Measurements from ENCODE around the gene PAQR7.

DNA sequence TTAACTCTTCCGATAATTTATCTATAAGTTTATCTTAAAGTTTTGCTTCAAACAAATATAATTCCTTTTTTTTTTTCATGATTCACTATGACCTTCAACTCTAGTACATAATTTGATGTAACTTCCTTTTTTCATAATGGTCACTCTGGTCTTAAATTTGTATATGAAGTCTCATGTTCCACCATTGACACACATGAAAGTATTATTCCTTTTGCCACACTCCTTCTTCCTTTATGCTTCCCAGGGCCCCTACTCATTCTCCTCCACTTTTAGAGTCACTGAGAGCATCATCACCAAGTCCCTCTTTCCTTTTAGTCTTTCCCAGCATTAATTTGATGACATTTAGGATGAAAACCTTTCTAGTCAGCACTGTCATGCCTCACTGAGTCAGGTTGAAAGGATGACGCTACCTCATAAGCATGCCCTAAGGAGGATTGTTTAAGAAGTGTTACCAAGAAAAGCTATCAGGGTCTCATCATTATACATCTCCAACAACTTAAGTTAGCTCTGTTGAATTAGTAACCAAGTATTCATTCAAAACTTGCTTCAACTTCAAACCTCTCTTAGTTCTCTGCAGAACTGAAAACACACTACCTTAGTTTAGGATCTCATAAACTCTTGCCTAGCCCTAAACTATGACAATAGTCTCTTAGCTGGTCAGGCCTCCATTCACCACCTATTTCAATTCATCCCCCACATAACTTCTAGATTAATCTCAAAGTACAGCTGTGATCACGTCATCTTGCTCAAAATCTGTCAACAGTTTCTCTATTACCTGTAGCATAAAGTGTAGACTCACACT, 30.8 kb downstream of the PAQR7 start:
- TF ChIP-seq POLR2A (IDR thresholded peaks at IDR 0.05; ENCODE audit: low read depth, low read length) = no peak
- no peak for TF ChIP-seq POLR2AphosphoS5 (IDR thresholded peaks at IDR 0.05; ENCODE audit: low read depth, low read length)

All from GM12892 (cell line).